ENCODE data around the gene FTCD. TPM values are rescaled to one million over a fixed set of nuclear protein-coding genes. Genes with fewer than 3 reads are reported as not detected.

FTCD gene
- total and polyA plus RNA-seq, 9 of the 15 experiments (the other 6 are each of a cell fraction or from before 2014, with no cell fraction given) = 0.11 to 1.6 (median 0.67) TPM; not detected in 5

DNA sequence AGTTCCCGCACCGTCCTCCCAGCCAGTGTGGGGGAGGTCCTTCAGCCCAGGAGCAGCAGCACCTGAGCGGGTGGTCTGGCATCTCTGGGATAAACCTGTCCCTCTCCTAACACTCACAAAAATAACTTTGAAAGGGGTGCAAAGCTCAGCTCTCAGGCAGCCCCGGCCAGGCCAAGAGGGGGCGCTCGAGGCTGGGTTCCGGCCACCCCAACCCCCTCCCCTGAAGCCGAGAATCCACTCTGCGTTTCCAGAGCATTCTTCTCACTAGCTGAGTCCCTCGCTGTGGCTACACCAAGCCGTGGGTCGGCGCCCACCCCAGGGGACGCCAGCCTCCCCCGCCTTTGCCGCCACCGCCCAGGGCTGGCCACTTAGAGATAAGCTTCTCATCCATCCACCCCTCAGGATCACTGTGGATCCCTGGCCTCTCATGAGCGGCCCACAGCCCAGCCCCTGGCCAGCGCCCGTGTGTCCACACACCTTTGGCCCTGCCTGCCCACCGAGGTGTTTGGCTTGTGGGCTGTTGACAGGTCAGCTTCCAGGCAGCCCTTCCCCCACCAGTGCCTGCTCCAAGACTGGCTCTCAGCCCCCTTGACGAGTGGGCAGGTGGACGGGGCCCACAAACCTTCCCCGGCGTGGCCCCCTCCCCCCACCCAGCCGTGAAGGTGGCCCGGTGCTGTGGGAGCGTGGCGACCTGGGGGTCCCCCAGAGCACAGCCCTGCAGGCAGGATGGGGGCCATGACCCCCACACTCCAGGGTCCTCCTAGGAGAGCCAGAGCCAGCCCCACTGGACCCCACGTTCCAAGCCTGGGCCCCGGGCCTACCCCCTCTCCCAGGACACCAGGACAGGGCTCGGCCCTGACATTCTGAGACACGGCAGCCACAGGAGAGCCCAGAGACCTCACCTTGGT, 1.9 kb downstream of the FTCD start (continued):
- TF ChIP-seq CBX8 (IDR thresholded peaks at IDR 0.05; ENCODE audit: borderline replicate concordance, extremely low read depth, low read depth, low read length, poor library complexity, severe bottlenecking) (no peak), NFRKB (IDR thresholded peaks at IDR 0.05; ENCODE audit: low read depth) (no peak; the same call in 1 of the 2 replicates), XRCC5 (IDR thresholded peaks at IDR 0.05; ENCODE audit: low read depth, low read length) (peak; percentile 93), MXD1 (CRISPR knock-in tag; IDR thresholded peaks at IDR 0.05; ENCODE audit: borderline replicate concordance, poor library complexity, severe bottlenecking) (no peak), ARID2 (IDR thresholded peaks at IDR 0.05) (peak; percentile 57; the same call in 1 of the 2 replicates), MTA2 (IDR thresholded peaks at IDR 0.05; ENCODE audit: low read depth) (peak; percentile 66; the same call in 1 of the 2 replicates), NFE2L1 (tag; IDR thresholded peaks at IDR 0.05; ENCODE audit: borderline replicate concordance, low read depth) (no peak), CBX1 (IDR thresholded peaks at IDR 0.05; ENCODE audit: low read depth) (no peak), ARID1B (IDR thresholded peaks at IDR 0.05) (peak; percentile 89), NFIC (IDR thresholded peaks at IDR 0.05) (no peak; the same call in 1 of the 2 replicates), RAD21 (CRISPR knock-in tag; conservative IDR thresholded peaks at IDR 0.05 in 1 of 2, IDR thresholded peaks at IDR 0.05 in 1 of 2) (peak; percentile 71 to 80), IFI16 (CRISPR knock-in tag; IDR thresholded peaks at IDR 0.05) (no peak), FOXK2 (conservative IDR thresholded peaks at IDR 0.05 in 1 of 2, IDR thresholded peaks at IDR 0.05 in 1 of 2; ENCODE audit: low read depth in 2 of 2) (no peak), SMAD3 (CRISPR knock-in tag; conservative IDR thresholded peaks at IDR 0.05) (no peak), HNRNPLL (IDR thresholded peaks at IDR 0.05; ENCODE audit: low read depth, low read length, poor library complexity, severe bottlenecking) (no peak), ZNF133 (CRISPR knock-in tag; IDR thresholded peaks at IDR 0.05) (no peak), JUNB (CRISPR knock-in tag; conservative IDR thresholded peaks at IDR 0.05) (no peak)
- TF ChIP-seq, protein P1, sequence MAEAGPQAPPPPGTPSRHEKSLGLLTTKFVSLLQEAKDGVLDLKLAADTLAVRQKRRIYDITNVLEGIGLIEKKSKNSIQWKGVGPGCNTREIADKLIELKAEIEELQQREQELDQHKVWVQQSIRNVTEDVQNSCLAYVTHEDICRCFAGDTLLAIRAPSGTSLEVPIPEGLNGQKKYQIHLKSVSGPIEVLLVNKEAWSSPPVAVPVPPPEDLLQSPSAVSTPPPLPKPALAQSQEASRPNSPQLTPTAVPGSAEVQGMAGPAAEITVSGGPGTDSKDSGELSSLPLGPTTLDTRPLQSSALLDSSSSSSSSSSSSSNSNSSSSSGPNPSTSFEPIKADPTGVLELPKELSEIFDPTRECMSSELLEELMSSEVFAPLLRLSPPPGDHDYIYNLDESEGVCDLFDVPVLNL (CRISPR knock-in tag; IDR thresholded peaks at IDR 0.05; ENCODE audit: low read depth) = 0 out of 2 replicates have a peak, but pooled peaks have one; percentile 37
- TF ChIP-seq, protein P2, sequence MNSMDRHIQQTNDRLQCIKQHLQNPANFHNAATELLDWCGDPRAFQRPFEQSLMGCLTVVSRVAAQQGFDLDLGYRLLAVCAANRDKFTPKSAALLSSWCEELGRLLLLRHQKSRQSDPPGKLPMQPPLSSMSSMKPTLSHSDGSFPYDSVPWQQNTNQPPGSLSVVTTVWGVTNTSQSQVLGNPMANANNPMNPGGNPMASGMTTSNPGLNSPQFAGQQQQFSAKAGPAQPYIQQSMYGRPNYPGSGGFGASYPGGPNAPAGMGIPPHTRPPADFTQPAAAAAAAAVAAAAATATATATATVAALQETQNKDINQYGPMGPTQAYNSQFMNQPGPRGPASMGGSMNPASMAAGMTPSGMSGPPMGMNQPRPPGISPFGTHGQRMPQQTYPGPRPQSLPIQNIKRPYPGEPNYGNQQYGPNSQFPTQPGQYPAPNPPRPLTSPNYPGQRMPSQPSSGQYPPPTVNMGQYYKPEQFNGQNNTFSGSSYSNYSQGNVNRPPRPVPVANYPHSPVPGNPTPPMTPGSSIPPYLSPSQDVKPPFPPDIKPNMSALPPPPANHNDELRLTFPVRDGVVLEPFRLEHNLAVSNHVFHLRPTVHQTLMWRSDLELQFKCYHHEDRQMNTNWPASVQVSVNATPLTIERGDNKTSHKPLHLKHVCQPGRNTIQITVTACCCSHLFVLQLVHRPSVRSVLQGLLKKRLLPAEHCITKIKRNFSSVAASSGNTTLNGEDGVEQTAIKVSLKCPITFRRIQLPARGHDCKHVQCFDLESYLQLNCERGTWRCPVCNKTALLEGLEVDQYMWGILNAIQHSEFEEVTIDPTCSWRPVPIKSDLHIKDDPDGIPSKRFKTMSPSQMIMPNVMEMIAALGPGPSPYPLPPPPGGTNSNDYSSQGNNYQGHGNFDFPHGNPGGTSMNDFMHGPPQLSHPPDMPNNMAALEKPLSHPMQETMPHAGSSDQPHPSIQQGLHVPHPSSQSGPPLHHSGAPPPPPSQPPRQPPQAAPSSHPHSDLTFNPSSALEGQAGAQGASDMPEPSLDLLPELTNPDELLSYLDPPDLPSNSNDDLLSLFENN (IDR thresholded peaks at IDR 0.05; ENCODE audit: low read depth in 2 of 2, low read length in 2 of 2) = peak in 1 of 2 experiments; percentile 57; a peak in 1 of 4 replicates
- TF ChIP-seq, protein P3, sequence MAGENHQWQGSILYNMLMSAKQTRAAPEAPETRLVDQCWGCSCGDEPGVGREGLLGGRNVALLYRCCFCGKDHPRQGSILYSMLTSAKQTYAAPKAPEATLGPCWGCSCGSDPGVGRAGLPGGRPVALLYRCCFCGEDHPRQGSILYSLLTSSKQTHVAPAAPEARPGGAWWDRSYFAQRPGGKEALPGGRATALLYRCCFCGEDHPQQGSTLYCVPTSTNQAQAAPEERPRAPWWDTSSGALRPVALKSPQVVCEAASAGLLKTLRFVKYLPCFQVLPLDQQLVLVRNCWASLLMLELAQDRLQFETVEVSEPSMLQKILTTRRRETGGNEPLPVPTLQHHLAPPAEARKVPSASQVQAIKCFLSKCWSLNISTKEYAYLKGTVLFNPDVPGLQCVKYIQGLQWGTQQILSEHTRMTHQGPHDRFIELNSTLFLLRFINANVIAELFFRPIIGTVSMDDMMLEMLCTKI (IDR thresholded peaks at IDR 0.05; ENCODE audit: partially characterized antibody) = no peak
